Esophagus muscularis mucosa (tissue), 4 donors: ENCODE data around the gene NEURL1B. TPM values are rescaled to one million over a fixed set of nuclear protein-coding genes. Genes with fewer than 3 reads are reported as not detected.

ENCODE experiments used
- DNase-seq: peaks from one replicate; pipeline ENCODE4 v3.0.0-alpha.2; 2017; ENCODE audit errors: extremely low spot score
- H3K27ac ChIP-seq, 4 donors: fragments of 200-600 bp; sonication (generic); replicated peaks in 1 of 4; 1 replicate in 3 of 4; 2 replicates in 1 of 4; pipeline ENCODE4 v1.5.1; 2016 to 2019; ENCODE audit warnings: mild to moderate bottlenecking in 1 of 4
- H3K27me3 ChIP-seq, 4 donors: fragments of 200-600 bp; sonication (generic); one replicate each; pipeline versions ENCODE4 v1.5.1 to v1.6.0; 2016 to 2019
- H3K36me3 ChIP-seq, 4 donors: fragments of 200-600 bp; sonication (generic); one replicate each; pipeline ENCODE4 v1.5.1; 2016 to 2019
- H3K4me1 ChIP-seq, 4 donors: fragments of 200-600 bp; sonication (generic); one replicate each; pipeline ENCODE4 v1.5.1; 2016 to 2019
- H3K4me3 ChIP-seq, 4 donors: fragments of 200-600 bp; sonication (generic); 1 replicate in 2 of 4; 2 replicates in 2 of 4; pipeline ENCODE4 v1.5.1; 2016 to 2019; ENCODE audit warnings: mild to moderate bottlenecking in 4 of 4, moderate library complexity in 1 of 4
- H3K9me3 ChIP-seq, 4 donors: fragments of 200-600 bp; sonication (generic); 1 replicate in 3 of 4; 2 replicates in 1 of 4; pipeline ENCODE4 v1.5.1; 2016 to 2019
- EP300 ChIP-seq: sonication (generic); formaldehyde crosslinking; IDR thresholded peaks from one replicate; pipeline ENCODE4 v1.6.1; 2017; ENCODE audit warnings: antibody characterized with exemption
- POLR2A ChIP-seq: fragments of 450-650 bp; IDR thresholded peaks from one replicate; pipeline ENCODE4 v1.6.1; 2017; ENCODE audit warnings: antibody characterized with exemption, moderate library complexity, mild to moderate bottlenecking, low read depth
- POLR2AphosphoS5 ChIP-seq, 2 donors: sonication (generic); formaldehyde crosslinking; IDR thresholded peaks; one replicate each; pipeline ENCODE4 v1.6.1; 2017; ENCODE audit warnings: antibody characterized with exemption in 2 of 2
- WGBS: methylation state at CpG from one replicate; pipeline ENCODE4 v1.1.5; 2018; 5-methylcytosine and 5-hydroxymethylcytosine counted together
- intact Hi-C: fragments of 100-400 bp; cut with DNase I; formaldehyde crosslinking; loops from one replicate; pipeline ENCODE4 v1.15.1; 2023
- total RNA-seq, 4 donors: library from RNA; depleted of rRNA; stranded (reverse); fragments of >200 nt; gene quantifications; one replicate each; pipeline versions ENCODE4 v1.1.0 to v1.2.1, GENCODE V29; 2016
- TF ChIP-seq, protein P1 (sequence below), 3 experiments: fragments of 200-600 bp in 2 of 3; fragments of 450-650 bp in 1 of 3; sonication (generic) in 2 of 3; IDR thresholded peaks; one replicate each; pipeline ENCODE4 v1.5.1; 2017 to 2019; ENCODE audit warnings: antibody characterized with exemption in 3 of 3, mild to moderate bottlenecking in 2 of 3, moderate library complexity in 1 of 3

Gene NEURL1B
- total RNA-seq, 4 donors from 2014 or later, result 34.1 to 87.1 (median 60.2) TPM

DNA sequence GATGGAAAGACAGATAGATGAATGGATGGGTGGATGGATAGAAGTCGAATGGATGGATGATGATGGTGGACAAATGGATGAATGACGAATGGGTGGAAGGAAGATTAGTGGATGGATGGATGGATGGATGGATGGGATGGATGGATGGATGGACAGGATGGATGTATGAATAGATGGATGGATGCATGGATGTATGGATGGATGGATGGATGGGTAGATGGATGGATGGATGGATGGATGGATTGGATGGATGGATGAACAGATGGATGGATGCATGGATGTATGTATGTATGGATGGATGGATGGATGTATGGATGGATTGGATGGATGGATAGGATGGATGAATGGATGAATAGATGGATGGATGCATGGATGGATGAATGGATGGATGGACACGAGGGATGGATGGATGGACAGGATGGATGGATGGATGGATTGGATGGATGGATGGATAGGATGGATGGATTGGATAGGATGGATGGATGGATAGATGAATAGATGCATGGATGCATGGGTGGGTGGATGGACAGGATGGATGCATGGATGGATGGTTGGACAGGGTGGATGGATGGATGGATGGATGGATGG lies 77.6 kb downstream of the NEURL1B start:
- H3K4me1 ChIP-seq, result peaks cover 46 to 68% (median 63%) of the 10 kb centered on the region in 4 donors
- no peaks in the 10 kb centered on the region for H3K27me3 ChIP-seq

DNA sequence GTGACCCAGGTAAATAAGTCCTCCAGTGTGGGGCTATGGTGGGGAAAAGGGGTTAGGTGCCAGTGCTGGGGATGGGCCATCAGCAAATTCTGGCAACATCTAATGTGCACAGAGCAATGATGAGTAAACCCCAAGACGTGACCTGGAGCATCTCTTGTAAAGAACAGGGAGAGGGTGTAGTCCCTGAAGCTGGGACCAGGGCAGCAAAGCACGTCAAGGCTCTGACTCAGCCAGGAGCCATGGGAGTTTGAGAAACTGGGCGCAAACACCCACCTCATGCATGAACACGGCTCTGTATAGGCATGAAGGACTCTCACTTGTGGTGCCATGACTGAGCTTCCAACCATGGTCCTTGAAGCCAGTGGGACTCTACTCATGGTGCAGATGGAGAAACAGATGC lies 78.1 kb downstream of the NEURL1B start:
- Histone ChIP-seq H3K27ac (no peak overlapping the region), H3K9me3 (no peaks in the 10 kb centered on the region), H3K27me3 (no peaks in the 10 kb centered on the region), H3K4me3 (no peak overlapping the region), H3K4me1 (peaks cover 41 to 62% (median 59%) of the 10 kb centered on the region in 4 donors), H3K36me3 (no peaks in the 10 kb centered on the region)
- intact Hi-C loops, result loop anchor here (5.0 to 10.0 kb wide), 2 partner anchors 43 to 146 kb away; no protein-coding TSS in a partner anchor
- 98% methylated on average over 3 of the region's 4 CpGs for WGBS
- TF ChIP-seq EP300 (no peak), POLR2AphosphoS5 (IDR thresholded peaks at IDR 0.05) (no peak), POLR2A (no peak)
- TF ChIP-seq, protein P1, sequence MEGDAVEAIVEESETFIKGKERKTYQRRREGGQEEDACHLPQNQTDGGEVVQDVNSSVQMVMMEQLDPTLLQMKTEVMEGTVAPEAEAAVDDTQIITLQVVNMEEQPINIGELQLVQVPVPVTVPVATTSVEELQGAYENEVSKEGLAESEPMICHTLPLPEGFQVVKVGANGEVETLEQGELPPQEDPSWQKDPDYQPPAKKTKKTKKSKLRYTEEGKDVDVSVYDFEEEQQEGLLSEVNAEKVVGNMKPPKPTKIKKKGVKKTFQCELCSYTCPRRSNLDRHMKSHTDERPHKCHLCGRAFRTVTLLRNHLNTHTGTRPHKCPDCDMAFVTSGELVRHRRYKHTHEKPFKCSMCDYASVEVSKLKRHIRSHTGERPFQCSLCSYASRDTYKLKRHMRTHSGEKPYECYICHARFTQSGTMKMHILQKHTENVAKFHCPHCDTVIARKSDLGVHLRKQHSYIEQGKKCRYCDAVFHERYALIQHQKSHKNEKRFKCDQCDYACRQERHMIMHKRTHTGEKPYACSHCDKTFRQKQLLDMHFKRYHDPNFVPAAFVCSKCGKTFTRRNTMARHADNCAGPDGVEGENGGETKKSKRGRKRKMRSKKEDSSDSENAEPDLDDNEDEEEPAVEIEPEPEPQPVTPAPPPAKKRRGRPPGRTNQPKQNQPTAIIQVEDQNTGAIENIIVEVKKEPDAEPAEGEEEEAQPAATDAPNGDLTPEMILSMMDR (IDR thresholded peaks at IDR 0.05), result no peak
- DNase-seq, result no peak

More for the DNA sequence above, 77.6 kb downstream of the NEURL1B start:
- no peaks in the 10 kb centered on the region for H3K36me3 ChIP-seq
- H3K27ac ChIP-seq, result no peak overlapping the region
- 93% methylated on average over 3 of the region's 3 CpGs for WGBS
- no peak for TF ChIP-seq EP300
- no peak for TF ChIP-seq POLR2AphosphoS5 (IDR thresholded peaks at IDR 0.05)
- TF ChIP-seq, protein P1 (IDR thresholded peaks at IDR 0.05), result no peak
- TF ChIP-seq POLR2A, result no peak
- intact Hi-C loops, result loop anchor here (5.0 to 10.0 kb wide), 2 partner anchors 44 to 146 kb away; no protein-coding TSS in a partner anchor
- no peaks in the 10 kb centered on the region for H3K9me3 ChIP-seq
- no peak for DNase-seq
- H3K4me3 ChIP-seq, result no peak overlapping the region

DNA sequence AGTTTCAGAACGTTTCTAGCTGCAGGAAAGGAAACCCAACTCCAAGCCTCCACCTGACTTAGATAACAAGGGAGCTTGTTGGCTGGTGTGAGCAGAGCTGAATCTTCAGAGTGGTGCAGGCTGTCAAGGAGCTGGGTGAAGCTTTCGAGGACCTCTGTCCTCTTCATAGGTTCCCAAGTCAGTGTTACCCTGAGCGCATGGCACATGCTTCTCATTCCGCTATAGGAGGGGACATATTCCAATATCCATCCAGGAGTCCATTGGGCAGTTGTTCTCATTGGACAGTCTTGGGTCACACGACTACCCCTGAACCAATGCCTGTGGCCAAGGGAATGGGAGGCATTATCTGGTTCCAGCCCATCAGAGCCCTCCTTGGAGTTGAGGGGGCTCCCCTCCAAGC lies 79.6 kb downstream of the NEURL1B start:
- Histone ChIP-seq H3K9me3 (no peaks in the 10 kb centered on the region), H3K4me3 (no peak overlapping the region), H3K27ac (peak overlapping the region in 2 of 4 donors; percentile 24 to 56), H3K4me1 (peaks cover 28 to 48% (median 45%) of the 10 kb centered on the region in 4 donors), H3K36me3 (no peaks in the 10 kb centered on the region), H3K27me3 (no peaks in the 10 kb centered on the region)
- 54% methylated on average over 1 of the region's 5 CpGs for WGBS
- intact Hi-C loops, result no loop called here
- DNase-seq, result no peak
- TF ChIP-seq POLR2AphosphoS5 (IDR thresholded peaks at IDR 0.05) (no peak), POLR2A (no peak), EP300 (no peak)
- TF ChIP-seq, protein P1 (IDR thresholded peaks at IDR 0.05), result no peak

DNA sequence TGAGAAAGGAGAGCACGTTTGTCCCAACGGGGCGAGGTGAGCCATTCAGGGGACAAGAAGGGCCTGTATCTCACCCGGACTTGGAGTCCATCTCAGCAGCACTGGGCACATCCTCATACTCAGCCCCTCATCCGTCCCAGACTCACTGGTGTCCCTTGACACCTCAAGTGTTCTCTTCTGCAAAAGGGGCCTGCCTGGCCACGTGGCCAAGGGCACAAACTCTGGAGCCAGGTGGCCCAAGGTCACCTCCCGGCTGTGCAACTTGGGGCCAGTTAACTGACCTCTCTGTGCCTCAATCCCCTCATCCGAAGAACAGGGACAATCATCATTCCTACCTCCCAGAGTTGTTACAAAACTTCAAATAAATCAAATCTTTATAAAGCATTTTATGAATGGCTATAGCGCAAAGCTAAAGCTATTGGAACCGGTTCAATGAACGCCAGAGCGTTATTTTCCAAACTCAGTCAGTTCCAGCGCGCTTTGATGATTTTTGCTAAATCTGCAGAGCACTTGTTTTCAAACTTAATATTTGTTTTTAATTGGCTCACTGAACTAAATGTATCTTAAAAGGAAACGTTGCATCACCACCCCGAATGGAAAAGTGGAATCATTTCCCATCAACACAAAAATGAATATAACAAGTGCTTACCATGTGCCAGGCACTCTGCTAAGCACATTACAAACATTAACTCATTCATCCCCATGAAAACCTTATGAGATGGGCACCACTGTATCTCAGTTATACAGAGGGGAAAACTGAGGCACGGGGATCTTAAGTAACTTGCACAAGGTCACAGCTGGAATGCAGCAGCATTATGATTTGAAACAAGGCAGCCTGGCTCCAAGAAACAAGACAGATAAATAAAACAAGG lies 80.6 kb downstream of the NEURL1B start:
- Histone ChIP-seq H3K36me3 (no peaks in the 10 kb centered on the region), H3K4me3 (no peak overlapping the region), H3K4me1 (peaks cover 19 to 38% (median 36%) of the 10 kb centered on the region in 4 donors), H3K27me3 (no peaks in the 10 kb centered on the region), H3K9me3 (no peaks in the 10 kb centered on the region), H3K27ac (peak overlapping the region; percentile 45 to 56 (median 50))
- peak; percentile 63 to 79 for TF ChIP-seq POLR2AphosphoS5 (IDR thresholded peaks at IDR 0.05)
- TF ChIP-seq, protein P1 (IDR thresholded peaks at IDR 0.05), result no peak
- intact Hi-C loops, result no loop called here
- no peak for DNase-seq
- WGBS, result 43% methylated on average over 14 of the region's 17 CpGs
